OCI-LY1 (cell line): ENCODE results near the gene MALT1.

Experiments used
- EZH2 ChIP-seq: fragments of 200-600 bp; sonication (generic), shearing (Covaris generic); IDR thresholded peaks from 2 replicates; pipeline ENCODE4 v1.8.0; 2017; ENCODE audit warnings: borderline replicate concordance, mixed run types, mild to moderate bottlenecking, antibody characterized with exemption, low read length, moderate library complexity, mixed read lengths
- TF ChIP-seq, protein P1 (sequence below): fragments of 200-600 bp; sonication (generic), shearing (Covaris generic); IDR thresholded peaks from 2 replicates; pipeline ENCODE4 v1.5.1; 2017; ENCODE audit warnings: mild to moderate bottlenecking, antibody characterized with exemption, low read length, moderate library complexity, mixed read lengths

- TF ChIP-seq, protein P1, sequence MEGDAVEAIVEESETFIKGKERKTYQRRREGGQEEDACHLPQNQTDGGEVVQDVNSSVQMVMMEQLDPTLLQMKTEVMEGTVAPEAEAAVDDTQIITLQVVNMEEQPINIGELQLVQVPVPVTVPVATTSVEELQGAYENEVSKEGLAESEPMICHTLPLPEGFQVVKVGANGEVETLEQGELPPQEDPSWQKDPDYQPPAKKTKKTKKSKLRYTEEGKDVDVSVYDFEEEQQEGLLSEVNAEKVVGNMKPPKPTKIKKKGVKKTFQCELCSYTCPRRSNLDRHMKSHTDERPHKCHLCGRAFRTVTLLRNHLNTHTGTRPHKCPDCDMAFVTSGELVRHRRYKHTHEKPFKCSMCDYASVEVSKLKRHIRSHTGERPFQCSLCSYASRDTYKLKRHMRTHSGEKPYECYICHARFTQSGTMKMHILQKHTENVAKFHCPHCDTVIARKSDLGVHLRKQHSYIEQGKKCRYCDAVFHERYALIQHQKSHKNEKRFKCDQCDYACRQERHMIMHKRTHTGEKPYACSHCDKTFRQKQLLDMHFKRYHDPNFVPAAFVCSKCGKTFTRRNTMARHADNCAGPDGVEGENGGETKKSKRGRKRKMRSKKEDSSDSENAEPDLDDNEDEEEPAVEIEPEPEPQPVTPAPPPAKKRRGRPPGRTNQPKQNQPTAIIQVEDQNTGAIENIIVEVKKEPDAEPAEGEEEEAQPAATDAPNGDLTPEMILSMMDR = no peak
- no peak for TF ChIP-seq EZH2
Observed at GRCh38 chr18:58669731-58670378, 1.4 kb upstream of the MALT1 start.
